HG02763 (cell line): ENCODE measurements around the gene PRR15L.
A peak's percentile ranks its signal among the peaks of the same experiment; 100 is the strongest.

ENCODE experiments used
- ATAC-seq: cut with Tn5 transposase; IDR thresholded peaks from one replicate; pipeline ENCODE4 v1.9.1; 2021; ENCODE audit warnings: mild to moderate bottlenecking, moderate library complexity; ENCODE audit not compliant: unreplicated experiment

The PRR15L gene

GRCh38 chr17:47962901-47963300, 5.2 kb upstream of the PRR15L start:
- no peak for ATAC-seq

- ATAC-seq, result no peak
These were observed 3.7 kb upstream of the PRR15L start for GRCh38 chr17:47961406-47961805.

GRCh38 chr17:47959825-47960655, 2.4 kb upstream of the PRR15L start:
- ATAC-seq, result no peak

GRCh38 chr17:47956791-47957590, 692 bp downstream of the PRR15L start:
- no peak for ATAC-seq

- no peak for ATAC-seq
These were observed 1.9 kb downstream of the PRR15L start for GRCh38 chr17:47955497-47956461.

- no peak for ATAC-seq
These were observed 3.8 kb downstream of the PRR15L start for GRCh38 chr17:47953909-47954308.

GRCh38 chr17:47952171-47953021, 5.3 kb downstream of the PRR15L start:
- ATAC-seq, result no peak

- no peak for ATAC-seq
These were observed 7.2 kb downstream of the PRR15L start for GRCh38 chr17:47950448-47950847.

GRCh38 chr17:47949946-47950345, 7.7 kb downstream of the PRR15L start:
- ATAC-seq, result peak; percentile 35

- peak; percentile 48 for ATAC-seq
These were observed 8.4 kb downstream of the PRR15L start for GRCh38 chr17:47949197-47949759.

GRCh38 chr17:47948706-47949196, 8.9 kb downstream of the PRR15L start:
- ATAC-seq, result no peak

GRCh38 chr17:47946929-47947397, 10.7 kb downstream of the PRR15L start:
- ATAC-seq, result no peak

- ATAC-seq, result no peak
These were observed 11.2 kb downstream of the PRR15L start for GRCh38 chr17:47946516-47946915.

GRCh38 chr17:47945529-47946508, 11.9 kb downstream of the PRR15L start:
- ATAC-seq, result no peak

- no peak for ATAC-seq
These were observed 12.6 kb downstream of the PRR15L start for GRCh38 chr17:47945080-47945479.

- no peak for ATAC-seq
These were observed 15.1 kb downstream of the PRR15L start for GRCh38 chr17:47942568-47942967.

GRCh38 chr17:47942096-47942510, 15.6 kb downstream of the PRR15L start:
- no peak for ATAC-seq
